SH-SY5Y (cell line): Measurements from ENCODE around the gene SHB.

Source experiments
- GATA2 ChIP-seq: IDR thresholded peaks from 2 replicates; pipeline ENCODE4 v1.6.1; 2011; ENCODE audit warnings: mild to moderate bottlenecking, low read depth, low read length
- GATA3 ChIP-seq: IDR thresholded peaks from 2 replicates; pipeline ENCODE4 v1.6.1; 2011; ENCODE audit warnings: low read depth, mild to moderate bottlenecking, low read length, moderate library complexity

- no peak for TF ChIP-seq GATA3
- TF ChIP-seq GATA2: no peak
Measured at GRCh38 chr9:37956904-37957663, 111.9 kb downstream of the SHB start.
